K562 (cell line): ENCODE measurements around the gene GRB2. TPM values are rescaled to one million over a fixed set of nuclear protein-coding genes. Genes with fewer than 3 reads are reported as not detected.
A peak's percentile ranks its signal among the peaks of the same experiment; 100 is the strongest.

Experiments
- DNMT1 ChIP-seq: fragments of 450-650 bp; IDR thresholded peaks from 2 replicates; pipeline ENCODE4 v1.6.1; 2016; ENCODE audit warnings: antibody characterized with exemption, mild to moderate bottlenecking
- ETV6 ChIP-seq, 3 experiments: fragments of 150-350 bp in 1 of 3; sonication (generic) in 1 of 3; formaldehyde crosslinking in 1 of 3; IDR thresholded peaks; 2 replicates each; pipeline versions ENCODE4 v1.6.1 to v1.8.0; 2014 to 2022; ENCODE audit warnings: borderline replicate concordance in 2 of 3, low read depth in 2 of 3, antibody characterized with exemption in 1 of 3, low read length in 1 of 3, mild to moderate bottlenecking in 1 of 3, missing genetic modification reagents in 1 of 3
- GATAD2B ChIP-seq: fragments of 450-650 bp; IDR thresholded peaks from 2 replicates; pipeline ENCODE4 v1.6.1; 2017; ENCODE audit warnings: mild to moderate bottlenecking, borderline replicate concordance
- GTF2F1 ChIP-seq: IDR thresholded peaks from 2 replicates; pipeline ENCODE4 v1.6.1; 2011; ENCODE audit warnings: low read depth, low read length, improper control_type of control experiment
- HMGXB4 ChIP-seq: sonication (generic); formaldehyde crosslinking; IDR thresholded peaks from 2 replicates; pipeline ENCODE4 v1.8.1; 2023; ENCODE audit warnings: mild to moderate bottlenecking, missing genetic modification reagents
- KDM5B ChIP-seq: fragments of 200-600 bp; sonication (generic); IDR thresholded peaks from 2 replicates; pipeline ENCODE4 v1.6.1; 2012; ENCODE audit warnings: low read depth, mild to moderate bottlenecking, moderate library complexity, low read length, control low read depth, inconsistent platforms; ENCODE audit not compliant: insufficient replicate concordance
- NCOA4 ChIP-seq: fragments of 450-650 bp; IDR thresholded peaks from 2 replicates; pipeline ENCODE4 v1.6.1; 2018; ENCODE audit warnings: mild to moderate bottlenecking; ENCODE audit not compliant: partially characterized antibody
- PHF8 ChIP-seq: fragments of 200-600 bp; sonication (generic); IDR thresholded peaks from 2 replicates; pipeline ENCODE4 v1.6.1; 2012; ENCODE audit warnings: mixed run types, mild to moderate bottlenecking, inconsistent platforms, low read length, moderate library complexity, borderline replicate concordance
- SMAD1 ChIP-seq: fragments of 150-350 bp; IDR thresholded peaks from 2 replicates; pipeline ENCODE4 v1.6.1; 2014; ENCODE audit warnings: low read length, low read depth; ENCODE audit not compliant: partially characterized antibody
- YY1 ChIP-seq, 3 experiments: IDR thresholded peaks; 2 replicates each; pipeline ENCODE4 v1.6.1; 2011; ENCODE audit warnings: low read length in 2 of 3, mild to moderate bottlenecking in 2 of 3, moderate library complexity in 2 of 3, borderline replicate concordance in 1 of 3, control low read depth in 1 of 3, low read depth in 1 of 3; ENCODE audit not compliant: insufficient read depth in 3 of 3, insufficient replicate concordance in 2 of 3, control insufficient read depth in 1 of 3, insufficient read length in 1 of 3; ENCODE audit errors: extremely low read depth in 1 of 3
- ZBTB17 ChIP-seq: fragments of 450-650 bp; formaldehyde crosslinking; IDR thresholded peaks from 2 replicates; pipeline ENCODE4 v1.4.0; 2020; ENCODE audit warnings: mild to moderate bottlenecking
- ZNF398 ChIP-seq: fragments of 250-450 bp; sonication (Bioruptor Pico); IDR thresholded peaks from 2 replicates; pipeline ENCODE4 v1.8.0; 2021; ENCODE audit warnings: moderate library complexity, mild to moderate bottlenecking, inconsistent platforms
- ZNF407 ChIP-seq: fragments of 450-650 bp; IDR thresholded peaks from 2 replicates; pipeline ENCODE4 v1.6.1; 2016; ENCODE audit warnings: low read depth
- polyA plus RNA-seq, 8 experiments: library from polyadenylated mRNA; depleted of rRNA in 4 of 8; stranded (reverse) in 5 of 8; unstranded in 3 of 8; fragments of >200 nt; fragmentation: Nextera tagmentation in 2 of 8; fragmentation: Illumina TruSeq in 1 of 8; extraction: Ambion mirVana in 2 of 8; extraction: Trizol in 1 of 8; gene quantifications; 2 replicates each; pipeline versions ENCODE4 v1.2.1 to v1.2.3, GENCODE V29; 2011 to 2014; ENCODE audit warnings: inconsistent platforms in 1 of 8, missing spikeins in 1 of 8
- total RNA-seq, 7 experiments: library from RNA; depleted of rRNA in 6 of 7; stranded (reverse); fragments of >200 nt in 6 of 7; fragmentation: Illumina TruSeq in 2 of 7; extraction: Trizol in 2 of 7; gene quantifications; 2 replicates each; pipeline versions ENCODE4 v1.2.1 to v1.2.3, GENCODE V29; 2011 to 2021; ENCODE audit warnings: low replicate concordance in 1 of 7

GRB2 gene
- total and polyA plus RNA-seq, 9 of the 15 experiments (the other 6 are each of a cell fraction or from before 2014, with no cell fraction given) = 57.2 to 136 (median 84.8) TPM

GRCh38 chr17:75271233-75271954 lies 134.1 kb downstream of the GRB2 start (continued):
- TF ChIP-seq NCOA4 = no peak
- no peak for TF ChIP-seq ZNF407
- no peak for TF ChIP-seq SMAD1
- no peak for TF ChIP-seq ZNF398 (CRISPR knock-in tag)
- no peak for TF ChIP-seq ETV6 (IDR thresholded peaks at IDR 0.05; ENCODE audit: borderline replicate concordance in 1 of 2, low read depth in 2 of 2, low read length in 1 of 2)
- TF ChIP-seq ETV6 (CRISPR knock-in tag; IDR thresholded peaks at IDR 0.05; ENCODE audit: borderline replicate concordance) = no peak
- TF ChIP-seq ZBTB17 (CRISPR knock-in tag) = 0 out of 2 replicates have a peak, but pooled peaks have one; percentile 38
- TF ChIP-seq DNMT1 = no peak
- TF ChIP-seq HMGXB4 (CRISPR knock-in tag) = peak; percentile 94
- TF ChIP-seq GATAD2B = no peak; the same call in none of the 2 replicates
- TF ChIP-seq YY1 (IDR thresholded peaks at IDR 0.05; ENCODE audit: borderline replicate concordance in 1 of 3, control insufficient read depth in 1 of 3, extremely low read depth in 1 of 3, insufficient read depth in 3 of 3, insufficient read length in 1 of 3, insufficient replicate concordance in 2 of 3, low read depth in 1 of 3, low read length in 2 of 3) = peak in 2 of 3 experiments; percentile 67 to 77
- no peak for TF ChIP-seq GTF2F1
- TF ChIP-seq KDM5B = peak; percentile 61
- peak; percentile 78; the same call in 1 of the 2 replicates for TF ChIP-seq PHF8
